Erythroblast (primary cell): Measurements from ENCODE around the gene CCDC6.

Source experiments
- DNase-seq, 2 experiments: peaks; one replicate each; lab custom pipeline; 2025; lab: John Stamatoyannopoulos, UW
- GATA1 ChIP-seq: IDR thresholded peaks from 2 replicates; pipeline ENCODE4 v1.6.1; 2011; ENCODE audit warnings: low read depth, mild to moderate bottlenecking, control low read depth, low read length, moderate library complexity
- POLR2A ChIP-seq: IDR thresholded peaks from 2 replicates; pipeline ENCODE4 v1.6.1; 2011; ENCODE audit warnings: mild to moderate bottlenecking, low read length

CCDC6 gene

DNA sequence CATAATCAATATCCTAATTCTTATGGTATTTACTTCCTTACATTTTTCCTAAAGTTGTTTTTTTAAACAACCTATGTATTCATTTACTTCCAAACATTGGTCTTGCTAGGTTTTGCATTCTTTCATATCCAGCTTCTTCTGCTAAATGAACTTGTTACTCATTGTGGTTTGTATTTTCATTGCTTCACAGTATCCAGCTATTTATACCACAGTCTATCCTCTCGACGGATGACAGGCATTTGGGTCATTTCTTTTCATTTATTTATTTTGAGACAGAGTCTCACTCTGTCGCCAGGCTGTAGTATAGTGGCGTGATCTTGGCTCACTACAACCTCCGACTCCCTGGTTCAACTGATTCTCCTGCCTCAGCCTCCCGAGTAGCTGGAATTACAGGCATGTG, 66.8 kb downstream of the CCDC6 start:
- no peak for TF ChIP-seq GATA1

DNA sequence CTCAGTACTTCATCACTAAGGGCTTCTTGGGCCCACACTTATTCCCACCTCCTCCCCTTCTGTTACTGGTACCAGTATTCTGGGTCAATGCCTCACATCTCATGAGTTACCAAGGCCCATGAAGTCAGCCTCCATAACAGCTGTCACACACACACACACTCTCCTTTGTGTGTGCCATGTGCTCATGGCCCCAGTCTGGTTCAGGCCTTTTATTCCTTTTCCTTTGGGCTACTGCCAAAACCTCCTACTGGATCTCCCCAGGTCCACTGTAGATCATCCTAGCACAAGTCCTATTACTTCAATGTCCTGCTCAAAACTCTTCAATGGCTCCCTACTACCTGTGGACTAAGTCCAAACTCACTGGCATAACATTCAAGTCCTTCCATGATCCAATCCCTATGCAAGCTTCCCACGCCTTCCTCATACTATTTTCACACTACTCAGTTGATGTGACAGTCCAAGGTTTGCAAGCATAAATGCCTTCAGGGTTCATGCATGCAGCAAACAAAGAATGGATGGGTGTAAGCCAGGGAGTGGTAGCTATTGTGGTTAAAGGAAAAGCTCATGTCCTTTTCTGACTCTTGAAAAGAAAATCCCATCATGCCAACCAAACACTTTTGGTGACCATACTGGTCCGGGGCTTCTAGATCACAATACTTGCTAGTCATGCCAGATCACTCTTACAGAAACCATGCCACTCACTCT, 68.1 kb downstream of the CCDC6 start:
- TF ChIP-seq POLR2A (no peak), GATA1 (no peak)
- DNase-seq = no peak

More for the DNA sequence above, 66.8 kb downstream of the CCDC6 start:
- DNase-seq = no peak

DNA sequence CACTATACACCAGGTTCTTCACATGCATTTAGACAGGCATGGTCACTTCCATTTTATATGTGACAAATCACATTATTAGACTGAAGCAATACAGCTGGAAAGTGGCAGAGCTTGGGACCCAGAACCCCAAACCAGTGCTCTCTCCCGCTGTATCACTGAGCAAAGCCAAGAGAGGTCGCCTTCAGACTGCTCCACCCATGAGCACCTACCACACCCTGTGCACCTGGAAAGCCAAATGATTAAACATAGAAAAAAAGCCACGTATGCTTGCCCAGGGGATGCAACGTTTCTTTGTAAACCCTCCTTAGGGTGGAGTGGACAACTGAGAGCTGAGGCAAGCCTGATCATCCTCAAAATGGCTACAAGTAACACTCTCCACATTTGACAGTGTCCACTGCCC, 72.5 kb downstream of the CCDC6 start:
- TF ChIP-seq GATA1 (no peak), POLR2A (no peak)

DNA sequence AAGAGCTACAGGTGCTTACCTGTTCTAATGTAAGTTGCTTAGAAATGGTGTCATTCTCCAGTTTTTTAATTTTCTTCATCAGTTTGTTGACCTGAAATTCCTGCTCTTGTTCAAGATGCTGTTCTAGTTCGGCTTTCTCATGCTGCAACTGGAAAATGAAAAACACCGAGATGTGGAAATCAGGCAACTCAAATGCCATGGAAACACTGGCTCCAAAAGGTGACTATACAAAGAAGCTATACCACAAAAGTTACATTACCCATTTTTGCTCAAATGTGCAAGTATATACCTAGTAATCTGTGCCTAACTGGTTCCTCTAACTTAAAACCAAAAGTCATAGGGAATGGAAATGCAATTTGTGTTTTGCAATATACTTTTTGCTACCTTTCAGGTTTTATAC, 73.8 kb downstream of the CCDC6 start:
- DNase-seq = no peak
- TF ChIP-seq POLR2A (no peak), GATA1 (no peak)

More for the DNA sequence above, 72.5 kb downstream of the CCDC6 start:
- DNase-seq = no peak

DNA sequence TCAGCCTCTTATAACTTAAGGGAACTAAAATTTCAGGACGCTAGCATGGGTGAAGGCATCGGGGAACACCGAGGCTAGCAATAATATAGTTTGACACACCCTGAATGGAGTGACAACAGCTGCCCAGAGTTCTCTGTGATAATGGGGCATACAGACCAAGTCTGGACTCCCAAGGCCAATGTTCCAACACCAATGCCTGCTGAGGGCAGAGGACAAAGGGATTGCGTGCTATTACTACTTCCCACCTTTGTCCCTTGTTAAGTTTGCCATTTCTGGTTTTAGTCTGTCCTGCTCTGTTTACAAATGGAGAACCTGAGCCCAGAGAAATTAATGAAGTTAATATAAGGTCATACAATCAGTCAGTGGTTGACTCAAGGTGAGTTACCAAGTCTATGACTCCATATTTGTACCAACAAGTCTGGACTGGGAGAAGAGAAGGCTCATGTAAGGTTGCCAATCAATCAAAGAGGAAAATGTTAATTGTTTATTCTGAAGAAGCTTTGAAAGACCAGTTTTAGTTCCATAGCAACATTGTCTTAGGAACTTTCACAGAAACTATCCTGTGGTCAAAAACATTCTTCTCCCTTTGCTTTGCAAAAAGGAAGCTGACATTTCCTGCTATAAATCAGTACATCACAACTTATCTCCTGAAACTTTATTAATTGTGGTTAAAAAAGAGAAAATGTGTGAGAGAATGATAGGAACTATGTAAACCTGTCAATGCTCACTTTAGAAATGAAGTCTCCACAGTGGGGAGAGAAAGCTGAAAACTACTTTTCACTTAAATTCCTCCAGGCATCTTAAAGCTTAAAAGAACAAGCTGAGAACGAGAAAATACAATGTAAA, 74.5 kb downstream of the CCDC6 start:
- TF ChIP-seq GATA1 (no peak), POLR2A (no peak)
- DNase-seq = no peak

DNA sequence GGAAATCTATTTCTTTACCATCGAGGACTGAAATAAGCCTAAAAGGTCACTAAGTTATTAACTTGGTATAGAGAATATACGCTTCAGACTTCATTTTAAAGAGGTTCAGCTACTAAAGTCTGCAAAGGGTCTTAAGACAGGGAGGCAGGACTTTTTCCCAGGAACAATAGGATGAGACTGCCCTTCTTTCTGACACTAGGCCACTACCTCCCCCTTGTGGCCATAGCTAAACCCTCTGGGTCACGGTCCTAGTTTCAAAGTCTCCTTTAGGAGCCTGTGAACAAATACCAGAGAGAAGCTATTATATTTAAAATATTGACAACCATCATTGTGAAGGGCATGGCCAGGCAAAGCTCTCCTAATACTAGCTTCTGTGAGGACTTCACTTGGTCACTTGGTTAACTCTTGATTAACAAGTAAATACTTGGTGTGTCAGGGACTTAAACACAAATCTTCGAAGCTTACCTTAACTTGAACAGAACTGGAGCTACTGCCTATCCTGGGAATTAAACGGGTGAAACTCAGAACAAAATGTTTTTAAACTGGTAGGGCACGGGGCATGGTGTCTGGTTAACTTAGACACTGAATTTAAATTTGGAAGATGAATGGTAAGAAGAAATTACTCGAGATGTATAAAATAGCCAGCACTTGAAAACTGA, 75.6 kb downstream of the CCDC6 start:
- TF ChIP-seq POLR2A = no peak
- no peak for TF ChIP-seq GATA1
- DNase-seq = peak; percentile 51 to 66

DNA sequence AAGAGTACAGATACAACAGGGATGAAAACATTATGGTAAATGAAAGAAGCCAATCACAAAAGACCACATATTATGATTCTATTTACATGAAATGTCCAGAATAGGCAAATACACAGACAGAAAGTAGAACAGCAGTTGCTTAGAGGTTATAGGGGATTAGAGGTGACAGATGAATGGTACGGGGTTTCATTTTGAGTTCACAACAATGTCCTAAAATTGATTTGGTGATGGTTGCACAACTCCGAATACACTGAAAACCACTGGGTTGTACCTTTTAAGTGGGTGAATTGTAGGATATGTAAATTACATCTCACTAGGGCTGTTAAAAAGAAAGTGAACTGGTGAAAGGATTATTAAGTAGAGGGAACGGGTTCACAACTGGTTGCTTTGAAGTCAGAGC, 76.8 kb downstream of the CCDC6 start:
- TF ChIP-seq POLR2A (no peak), GATA1 (no peak)

DNA sequence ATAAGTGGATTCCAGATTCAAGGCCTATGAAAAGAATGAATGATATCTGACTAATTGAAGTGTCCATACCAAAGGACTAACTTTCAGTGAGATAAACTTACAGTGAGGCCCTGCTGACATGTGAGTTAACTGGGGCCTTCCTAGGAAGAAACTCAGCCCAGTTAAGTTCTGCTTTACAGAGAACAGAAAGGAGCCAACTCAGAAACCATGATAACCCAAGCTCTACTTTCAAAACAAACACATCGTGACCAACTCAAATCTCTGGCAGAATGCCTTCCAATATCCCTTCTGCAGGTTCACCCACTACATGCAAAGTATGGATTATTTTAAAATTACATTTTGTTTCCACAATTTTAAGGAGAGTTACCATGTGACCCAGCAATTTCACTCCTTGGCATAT, 77.3 kb downstream of the CCDC6 start:
- DNase-seq = no peak
- TF ChIP-seq GATA1 (no peak), POLR2A (no peak)

More for the DNA sequence above, 76.8 kb downstream of the CCDC6 start:
- no peak for DNase-seq

DNA sequence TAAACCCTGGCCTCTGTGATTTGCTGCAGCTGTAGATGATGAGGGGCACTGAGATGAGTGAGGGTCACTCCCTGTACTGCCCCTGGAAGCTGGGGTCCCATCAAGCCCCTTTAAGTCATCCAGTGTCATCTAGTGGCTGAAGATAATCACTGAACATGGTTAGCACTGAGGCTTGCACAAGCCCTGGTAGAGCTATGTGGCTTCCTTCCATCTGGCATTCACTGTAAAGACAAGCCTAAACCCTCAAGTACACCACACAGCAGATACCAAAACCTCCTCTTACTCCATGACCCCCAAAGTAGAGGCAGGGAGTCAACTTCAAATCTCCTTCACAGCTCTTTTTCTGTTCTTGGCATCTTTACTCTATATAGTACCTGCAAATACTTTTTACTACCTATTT, 80.4 kb downstream of the CCDC6 start:
- TF ChIP-seq GATA1 = no peak
- TF ChIP-seq POLR2A = no peak
- no peak for DNase-seq

DNA sequence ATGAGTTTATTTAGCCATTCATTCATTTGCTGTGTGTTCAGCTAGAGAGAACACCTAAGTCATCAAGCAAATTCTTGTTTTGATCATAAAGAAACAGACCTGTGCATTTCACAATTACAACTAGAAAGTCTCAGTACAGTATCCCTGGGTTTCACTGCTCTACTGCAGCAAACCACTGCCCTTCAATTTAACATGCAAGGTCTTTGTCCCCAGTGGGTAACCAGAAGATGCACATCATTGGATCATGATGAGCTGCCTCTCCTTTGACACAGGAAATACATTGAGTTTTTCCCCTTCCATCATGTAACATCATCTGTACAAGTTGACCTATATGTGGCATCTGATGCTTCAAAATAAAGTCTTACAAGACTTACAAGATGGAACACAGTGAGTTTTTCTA, 82.6 kb downstream of the CCDC6 start:
- DNase-seq = no peak
- TF ChIP-seq GATA1 (no peak), POLR2A (no peak)

DNA sequence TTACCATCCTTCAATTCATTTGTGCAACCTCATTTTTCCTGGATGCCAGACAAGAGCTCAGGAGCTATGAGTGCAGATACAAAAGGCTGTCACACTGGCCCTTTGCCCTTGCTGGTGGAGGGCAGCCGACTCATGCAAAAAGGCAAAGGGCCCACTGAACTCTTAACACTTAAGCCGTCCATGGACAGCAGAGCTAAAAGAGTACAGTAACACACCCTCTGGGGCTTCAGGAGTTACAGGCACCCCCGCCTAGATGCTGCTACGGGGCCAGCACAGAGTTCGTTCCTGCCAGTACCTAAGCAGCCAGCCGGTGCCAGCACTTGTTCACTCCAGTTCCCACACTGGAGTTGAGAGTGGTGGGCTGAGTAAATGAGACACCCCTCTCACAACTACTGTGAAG, 83.2 kb downstream of the CCDC6 start:
- TF ChIP-seq POLR2A (no peak), GATA1 (no peak)
- no peak for DNase-seq

DNA sequence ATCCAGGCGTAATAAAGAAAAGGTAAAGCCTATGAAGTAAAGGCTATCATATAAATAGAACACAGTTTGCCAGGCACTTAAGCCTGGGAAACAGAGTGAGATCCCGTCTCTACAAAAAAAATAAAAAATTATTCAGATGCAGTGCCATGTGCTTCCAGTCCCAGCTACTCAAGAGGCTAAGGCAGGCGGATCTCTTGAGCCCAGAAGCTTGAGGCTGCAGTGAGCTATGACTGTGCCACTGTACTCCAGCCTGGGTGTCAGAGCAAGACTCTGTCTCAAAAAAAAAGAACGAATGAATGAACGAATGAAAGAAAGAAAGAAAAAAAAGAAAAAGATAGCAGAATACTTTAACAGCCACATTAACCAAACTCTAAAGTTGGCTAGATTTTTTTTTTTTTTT, 85.9 kb downstream of the CCDC6 start:
- no peak for DNase-seq
- TF ChIP-seq POLR2A (no peak), GATA1 (no peak)

DNA sequence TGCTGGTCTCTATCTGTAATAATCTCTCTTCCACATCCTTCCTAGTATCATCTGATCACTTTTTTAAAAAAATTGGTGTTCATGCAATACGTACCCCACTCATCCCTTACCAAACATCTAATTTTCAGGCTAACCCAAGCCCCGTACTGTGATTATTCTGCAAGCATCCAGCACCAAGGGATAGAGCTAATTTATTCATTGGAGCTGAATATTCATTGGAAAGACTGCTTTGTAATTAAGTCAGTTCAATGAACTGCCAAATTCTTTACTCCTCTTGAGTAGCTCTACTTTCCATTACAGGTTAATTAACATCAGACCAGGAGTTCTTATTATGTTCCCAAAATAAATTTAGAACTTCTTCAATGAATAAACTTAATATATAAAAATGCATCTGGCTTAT, 86.7 kb downstream of the CCDC6 start:
- DNase-seq = no peak
- no peak for TF ChIP-seq POLR2A
- TF ChIP-seq GATA1 = no peak

DNA sequence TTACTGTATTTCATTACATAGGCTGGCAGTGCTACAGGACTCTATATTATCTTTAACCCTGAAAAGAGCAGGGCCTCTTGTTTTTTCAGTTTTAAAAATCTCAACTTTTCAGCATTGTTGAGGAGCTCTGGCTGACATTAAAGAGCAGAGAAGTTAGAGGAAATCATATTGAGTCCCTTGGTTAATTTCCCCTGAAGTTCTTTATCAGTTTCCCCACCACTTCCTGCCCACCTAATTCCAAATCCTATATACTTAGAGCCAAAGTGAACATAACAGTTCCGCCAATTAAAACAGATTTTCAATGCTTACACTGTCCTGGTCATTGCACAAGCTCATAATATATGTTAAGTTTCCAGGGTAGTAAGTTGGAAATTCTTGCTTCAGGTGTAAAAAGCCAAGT, 87.1 kb downstream of the CCDC6 start:
- no peak for DNase-seq
- TF ChIP-seq GATA1 = no peak
- TF ChIP-seq POLR2A = no peak

DNA sequence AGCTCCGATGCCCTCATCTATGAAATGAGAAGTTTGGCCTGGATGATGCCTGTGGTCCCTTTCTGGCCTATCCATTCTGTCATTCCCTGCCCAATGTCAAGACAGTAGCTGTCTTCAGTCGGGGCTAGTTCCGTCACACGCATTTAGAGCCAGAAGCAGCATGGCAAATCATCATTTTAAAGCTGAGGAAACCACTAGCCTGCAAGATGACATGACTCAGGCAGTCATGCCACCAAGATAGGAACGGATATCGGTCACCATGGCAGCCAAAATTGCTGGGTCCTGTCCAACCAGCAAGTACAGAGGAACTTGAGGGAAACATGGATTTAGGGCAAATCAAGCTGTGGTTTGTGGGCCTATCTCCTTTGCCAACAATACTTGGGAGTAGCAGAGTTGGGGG, 88.6 kb downstream of the CCDC6 start:
- peak; percentile 4 to 18 for DNase-seq
- TF ChIP-seq POLR2A = no peak
- TF ChIP-seq GATA1 = no peak
